Suprapubic skin (tissue), 3 donors: ENCODE data around the gene MARCKSL1.

ENCODE experiments used
- CTCF ChIP-seq, 2 donors: fragments of 200-600 bp in 1 of 2; fragments of 450-650 bp in 1 of 2; sonication (generic) in 1 of 2; IDR thresholded peaks; one replicate each; pipeline ENCODE4 v1.5.1; 2016 to 2019; ENCODE audit warnings: antibody characterized with exemption in 2 of 2, mild to moderate bottlenecking in 1 of 2, moderate library complexity in 1 of 2
- EP300 ChIP-seq: sonication (generic); formaldehyde crosslinking; IDR thresholded peaks from one replicate; pipeline ENCODE4 v1.6.1; 2017; ENCODE audit warnings: antibody characterized with exemption
- POLR2A ChIP-seq, 2 donors: fragments of 450-650 bp; IDR thresholded peaks; one replicate each; pipeline ENCODE4 v1.6.1; 2017; ENCODE audit warnings: antibody characterized with exemption in 2 of 2, mild to moderate bottlenecking in 2 of 2, moderate library complexity in 2 of 2

DNA sequence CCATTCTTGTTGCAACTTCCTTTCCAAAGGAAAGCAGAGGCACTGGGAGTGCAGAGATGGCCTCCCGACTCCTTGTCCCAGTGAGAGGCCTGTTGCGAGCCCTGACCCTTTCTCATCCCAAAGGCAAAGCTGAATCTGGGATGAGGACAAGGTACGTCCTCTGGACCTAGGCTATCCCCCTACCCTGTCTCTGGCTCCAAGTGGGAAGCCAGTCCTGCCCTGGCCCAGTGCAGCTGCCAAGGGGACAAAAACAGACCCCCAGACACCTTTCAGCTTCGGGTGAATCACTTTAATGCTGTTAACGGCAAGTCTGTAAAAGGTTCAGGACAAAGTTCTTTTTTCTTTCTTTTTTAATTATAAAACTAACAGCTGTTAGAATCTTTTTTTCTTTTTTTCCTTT lies 28.8 kb upstream of the MARCKSL1 start:
- TF ChIP-seq CTCF (IDR thresholded peaks at IDR 0.05) (no peak), POLR2A (IDR thresholded peaks at IDR 0.05) (no peak), EP300 (no peak)
